ENCODE results near the gene CFAP65.

The CFAP65 gene

DNA sequence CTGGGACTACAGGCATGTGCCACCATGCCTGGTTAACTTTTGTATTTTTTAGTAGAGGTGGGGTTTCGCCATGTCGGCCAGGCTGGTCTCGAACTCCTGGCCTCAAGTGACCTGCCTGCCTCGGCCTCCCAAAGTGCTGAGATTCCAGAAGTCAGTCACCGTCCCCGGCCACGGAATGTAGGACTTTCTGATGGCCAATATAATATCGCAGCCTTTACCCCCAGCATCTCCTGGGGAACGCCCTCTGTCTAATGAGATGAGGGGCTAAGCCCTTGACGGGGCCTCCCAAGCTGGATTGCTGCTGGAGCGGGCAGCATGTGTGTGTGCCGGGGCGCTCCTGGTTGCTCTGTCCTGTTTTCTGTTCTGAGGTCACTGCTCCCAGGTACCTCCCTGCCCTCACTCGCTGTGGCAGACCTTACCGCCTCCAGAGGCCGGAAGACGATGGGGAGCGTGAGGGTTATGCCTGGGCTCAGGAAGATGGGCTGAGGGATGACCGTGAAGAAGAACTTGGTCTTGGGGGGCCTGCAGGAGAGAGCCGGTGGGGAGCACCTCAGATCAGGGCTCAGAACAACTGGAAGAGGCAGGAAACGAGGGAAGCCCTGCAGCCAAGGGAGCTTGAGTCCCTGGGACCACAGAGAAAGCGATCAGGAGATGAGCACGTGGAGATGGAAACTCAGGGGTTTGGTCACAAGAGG, 9.1 kb downstream of the CFAP65 start:
- no peak for DNase-seq (ENCODE audit: low spot score)

DNA sequence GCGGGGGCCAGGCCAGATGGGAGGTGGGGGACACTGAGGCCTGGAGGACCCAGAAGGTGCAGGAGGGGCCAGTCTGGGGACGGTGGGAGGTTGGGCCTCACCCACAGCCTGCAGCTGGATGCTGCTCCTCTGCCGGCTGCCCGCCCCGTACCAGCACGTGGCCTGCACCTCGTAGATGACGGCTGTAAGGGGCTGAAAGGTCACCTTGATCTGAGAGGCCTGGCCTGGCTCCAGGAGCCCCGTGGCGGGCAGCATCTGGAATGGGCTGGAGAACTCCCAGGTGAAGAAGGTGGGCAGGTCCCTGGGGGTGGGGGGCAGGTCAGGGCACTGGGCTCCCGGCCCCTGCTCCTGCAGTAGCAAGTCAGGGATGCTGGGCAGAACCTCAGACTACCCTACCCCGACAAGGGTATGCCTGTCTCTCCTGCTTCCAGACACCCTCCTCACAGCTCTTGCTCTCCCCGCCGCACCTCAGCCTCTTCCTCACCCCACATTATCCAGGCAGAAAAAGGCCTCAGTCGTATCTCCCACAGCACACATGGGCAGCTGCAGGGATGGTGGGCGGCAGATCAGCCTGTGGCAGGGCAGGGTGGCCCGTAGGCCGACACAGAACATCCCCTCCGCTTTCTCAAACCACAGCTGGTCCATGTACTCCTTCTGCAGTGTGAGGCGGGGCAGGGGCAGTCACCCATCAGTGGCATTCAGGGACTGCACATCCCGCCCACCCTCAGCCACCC, 10.1 kb downstream of the CFAP65 start:
- DNase-seq (ENCODE audit: low spot score) = no peak

DNA sequence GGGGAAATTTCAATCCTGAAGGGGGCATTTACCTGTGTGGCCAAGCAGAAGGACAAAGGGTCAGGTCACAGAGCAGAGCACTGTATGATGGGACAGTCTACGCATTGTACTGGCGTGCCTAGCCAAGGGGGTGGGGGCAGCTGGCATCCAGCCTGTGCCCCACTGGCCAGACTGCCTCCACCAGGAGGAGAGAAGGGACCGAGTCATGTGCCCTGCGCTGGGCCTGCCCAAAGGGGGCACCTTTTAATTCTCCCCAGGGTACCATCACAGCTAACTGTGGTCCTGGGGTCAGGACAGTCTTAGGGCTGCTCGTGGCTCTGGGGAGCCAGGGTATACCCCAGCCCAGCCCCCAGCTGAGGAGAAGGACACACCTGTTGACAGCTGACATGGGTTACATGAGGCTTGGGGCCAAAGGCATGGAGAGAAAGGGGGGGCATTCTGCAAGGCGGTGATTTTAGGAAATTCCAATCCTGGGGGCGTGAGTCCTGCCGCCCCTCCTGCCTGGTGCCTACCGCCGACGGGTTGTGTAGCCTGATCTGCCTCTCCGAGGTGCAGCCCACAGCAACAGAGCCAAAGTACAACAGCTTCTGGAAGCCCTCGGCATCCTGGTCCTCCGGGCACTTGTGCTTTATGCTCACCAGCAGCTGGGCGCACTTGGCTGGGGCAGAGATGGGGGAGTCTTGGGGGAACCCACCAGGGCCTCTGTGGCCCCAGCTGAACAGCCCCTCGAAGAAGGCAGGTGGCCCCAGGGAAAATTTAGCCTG, 11.0 kb downstream of the CFAP65 start:
- no peak for DNase-seq (ENCODE audit: low spot score)

DNA sequence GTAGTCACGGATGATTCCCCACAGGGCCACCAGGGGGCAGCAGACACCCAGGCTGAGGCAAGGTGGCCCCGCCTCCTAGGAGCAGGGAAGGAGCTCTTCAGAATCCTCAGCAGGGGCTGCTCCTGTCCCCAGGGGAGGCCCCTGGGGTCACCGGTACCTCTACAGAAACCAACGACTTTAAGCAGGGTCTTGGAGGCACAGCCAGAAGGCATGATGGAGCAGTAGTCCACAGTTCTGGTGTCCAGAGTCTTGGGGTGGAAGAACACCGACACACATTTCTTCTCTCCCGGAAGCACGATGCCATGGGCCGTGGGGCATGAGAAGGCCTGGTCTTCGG, 11.5 kb downstream of the CFAP65 start:
- DNase-seq (ENCODE audit: low spot score) = peak; percentile 76

DNA sequence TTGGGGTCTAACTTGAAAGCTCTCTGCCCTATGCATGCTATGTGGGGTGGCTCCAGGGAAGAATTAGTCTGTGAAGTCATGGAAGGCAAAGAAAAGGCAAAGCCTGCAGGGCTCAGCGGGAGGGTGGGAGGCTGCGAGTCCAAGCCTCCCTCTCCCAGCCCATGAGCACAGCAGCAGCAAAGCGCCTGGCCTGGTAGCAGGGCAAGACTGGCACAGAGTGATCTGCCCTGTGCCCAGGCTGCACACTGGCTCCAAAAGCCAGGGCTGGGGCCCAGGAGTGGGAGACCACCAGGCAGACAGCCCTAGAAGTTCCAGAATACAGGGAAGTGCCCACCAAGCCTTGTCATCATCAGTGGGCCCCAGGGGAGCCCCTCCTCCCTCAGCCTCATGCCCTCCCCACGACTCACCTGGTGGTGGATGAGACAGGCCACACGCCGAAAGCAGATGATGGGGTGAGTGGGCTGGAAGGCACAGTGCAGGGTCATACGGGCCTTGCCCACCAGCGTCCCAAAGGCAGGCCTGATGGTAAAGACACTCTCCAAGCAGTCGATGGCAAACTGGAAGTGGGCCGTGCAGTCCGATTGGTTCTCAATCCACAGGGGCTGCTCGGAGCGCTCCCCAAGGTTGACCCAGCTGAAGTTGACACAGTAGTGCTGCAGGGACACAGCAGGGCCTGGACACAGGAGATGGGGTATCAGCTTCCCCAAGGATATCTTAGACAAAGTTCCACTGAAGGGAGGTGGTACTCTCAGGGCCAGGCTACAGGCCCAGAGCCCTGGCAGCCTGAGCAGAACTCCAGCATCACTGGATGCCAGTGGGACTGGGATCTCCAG, 12.1 kb downstream of the CFAP65 start:
- no peak for DNase-seq (ENCODE audit: low spot score)

DNA sequence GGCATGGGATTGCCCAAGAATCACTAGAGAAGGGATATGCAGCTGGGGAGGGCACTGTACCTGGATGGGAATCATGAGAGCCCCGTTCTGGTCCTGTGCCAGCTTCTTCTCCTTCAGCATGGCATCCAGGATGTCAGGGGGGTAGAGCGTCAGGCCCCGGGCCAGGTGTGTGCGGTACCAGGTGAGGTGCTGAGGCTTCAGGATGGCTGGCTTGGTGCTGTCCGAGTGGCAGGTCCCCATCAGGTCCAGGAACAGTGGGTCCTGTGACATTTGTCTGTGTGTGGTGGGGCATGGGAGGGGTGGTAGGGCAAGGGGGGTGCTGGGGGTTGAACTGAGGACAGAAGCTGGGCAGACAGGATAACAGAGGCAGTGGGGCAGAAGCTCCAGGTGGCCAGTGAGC, 13.2 kb downstream of the CFAP65 start:
- no peak for DNase-seq (ENCODE audit: low spot score)

DNA sequence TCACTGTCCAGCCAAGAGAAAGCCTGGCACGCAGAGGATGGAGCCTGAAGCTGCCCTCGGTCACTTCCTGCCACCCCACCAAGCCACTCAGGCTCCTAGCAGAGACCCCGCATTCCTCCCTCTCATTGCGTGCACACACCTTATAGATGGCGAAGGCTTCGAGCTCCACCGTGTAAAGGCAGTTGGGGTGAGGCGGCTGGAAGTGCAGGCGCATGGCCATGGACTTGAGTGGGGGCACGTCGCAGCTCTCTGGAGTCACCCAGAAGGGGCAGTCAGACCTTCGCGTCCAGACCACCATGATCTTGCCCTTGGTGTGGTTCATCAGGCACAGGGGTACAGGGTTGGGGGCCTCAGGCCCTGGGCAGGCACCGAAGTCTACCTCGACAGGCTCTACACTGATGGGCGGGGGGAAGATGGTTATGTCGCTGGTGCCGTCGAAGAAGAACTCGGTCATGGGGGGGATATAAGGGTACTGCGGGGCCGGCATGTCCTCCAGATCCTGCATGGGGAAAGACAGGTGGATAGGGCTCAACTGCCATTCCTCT, 13.7 kb downstream of the CFAP65 start:
- DNase-seq (ENCODE audit: low spot score) = no peak

DNA sequence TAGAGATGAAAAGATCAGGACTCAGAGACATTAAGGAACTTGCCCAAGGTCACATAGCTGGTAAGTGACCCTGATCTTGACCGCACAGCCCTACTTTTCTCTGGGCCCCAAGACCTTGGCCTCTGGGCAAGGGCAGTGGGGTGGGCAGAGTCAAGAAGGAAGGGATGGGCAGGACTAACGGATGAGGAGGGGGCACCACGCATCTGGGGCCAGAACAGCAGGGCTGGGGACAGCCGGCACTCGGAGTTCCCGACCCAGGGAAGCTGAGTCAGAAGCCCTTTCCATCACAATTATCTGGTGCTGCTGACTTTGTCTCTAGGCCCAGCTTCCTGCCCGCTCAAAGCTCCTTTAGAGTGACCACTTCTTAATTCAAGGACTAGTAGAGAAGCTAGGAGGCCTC, 14.4 kb downstream of the CFAP65 start:
- DNase-seq (ENCODE audit: low spot score) = no peak

DNA sequence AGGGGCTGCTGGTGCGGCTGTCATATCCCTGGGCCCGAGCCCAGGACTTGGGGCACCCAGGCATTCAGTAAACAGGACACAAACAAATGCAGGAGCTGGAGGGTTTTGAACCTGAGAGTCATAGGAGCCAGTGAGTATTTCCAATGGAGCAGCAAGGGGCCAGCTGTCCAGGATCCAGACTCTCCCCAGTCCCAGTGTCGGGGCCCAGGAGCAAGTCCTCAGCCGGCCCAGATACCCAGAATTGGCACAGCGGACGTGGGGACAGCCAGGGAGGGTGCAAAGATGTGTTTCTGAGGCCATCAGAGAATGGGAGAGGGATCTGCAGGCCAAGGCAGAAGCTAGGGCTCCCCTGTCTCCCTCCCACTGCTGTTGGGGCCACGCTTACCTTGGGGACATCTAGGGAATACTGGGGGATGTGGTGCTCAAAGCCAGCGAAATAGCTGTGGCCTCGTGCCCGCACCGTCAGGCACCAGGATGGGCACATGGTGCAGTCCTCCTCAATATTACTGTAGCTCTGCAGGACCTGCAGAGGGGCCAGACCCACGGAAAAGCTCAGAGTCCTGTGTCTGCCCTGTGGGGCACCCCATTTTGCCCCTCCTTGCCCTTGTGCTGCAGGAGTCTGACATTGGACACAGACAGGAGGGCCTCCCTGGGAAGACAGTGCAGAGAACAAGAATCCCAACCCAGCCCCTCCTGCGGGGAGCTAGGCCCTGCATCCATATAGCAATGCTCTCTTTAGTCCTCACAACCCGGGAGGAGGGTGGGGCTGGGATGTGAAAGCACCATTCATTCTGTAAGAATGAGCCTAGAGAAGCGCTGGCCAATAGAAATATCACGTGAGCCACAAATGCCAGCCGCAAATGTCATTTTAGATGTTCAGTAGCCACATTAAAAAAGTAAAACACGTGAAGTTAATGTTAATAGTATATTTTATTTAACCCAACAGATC, 15.4 kb downstream of the CFAP65 start:
- no peak for DNase-seq (ENCODE audit: low spot score)

DNA sequence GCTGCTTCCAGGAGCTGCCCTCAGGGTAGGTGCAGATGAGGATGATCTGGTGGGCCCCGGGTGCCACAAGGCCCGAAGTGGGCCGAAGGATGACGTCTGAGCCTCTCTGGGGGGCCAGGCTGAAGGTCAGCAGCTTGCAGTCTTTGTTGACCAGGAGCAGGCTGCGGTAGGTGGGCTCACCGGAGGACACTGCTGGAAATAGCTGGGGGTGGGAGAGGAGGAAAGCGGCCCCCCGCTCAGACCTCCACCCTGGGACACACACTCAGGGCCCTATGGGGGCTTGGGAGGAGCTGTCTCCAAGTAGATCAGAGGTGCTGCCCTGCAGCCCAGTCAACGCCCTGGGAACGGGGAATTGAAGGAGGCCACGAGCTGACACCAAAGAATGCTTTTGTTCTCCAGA, 17.3 kb downstream of the CFAP65 start:
- DNase-seq (ENCODE audit: low spot score) = no peak

DNA sequence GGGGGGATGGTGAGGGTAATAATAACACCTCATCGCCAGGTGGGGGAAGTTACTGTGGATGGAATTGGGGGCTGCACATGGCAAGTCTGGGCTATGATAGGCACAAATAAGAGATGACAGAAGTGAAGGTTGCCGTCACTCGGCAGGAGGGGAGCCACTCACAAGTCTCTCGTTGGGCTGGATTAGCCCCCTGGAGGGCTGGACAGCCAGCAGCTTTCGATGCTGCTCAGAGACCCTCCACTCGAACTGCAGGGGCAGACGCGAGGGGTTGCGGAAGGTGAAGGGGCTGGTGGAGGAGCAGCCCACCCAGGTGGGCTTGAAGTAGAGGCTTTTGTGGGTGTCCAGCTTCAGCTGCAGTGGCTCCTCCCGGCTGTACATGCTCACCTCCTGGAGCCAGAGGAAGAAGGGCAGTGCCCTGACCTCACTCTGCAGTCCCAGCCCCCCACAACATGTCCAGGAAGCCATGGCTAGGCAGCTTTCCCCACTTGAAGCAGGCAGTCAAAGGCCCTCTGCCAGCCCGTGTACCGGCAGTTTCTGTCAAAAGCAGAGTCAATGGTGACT, 18.2 kb downstream of the CFAP65 start:
- DNase-seq (ENCODE audit: low spot score) = no peak

DNA sequence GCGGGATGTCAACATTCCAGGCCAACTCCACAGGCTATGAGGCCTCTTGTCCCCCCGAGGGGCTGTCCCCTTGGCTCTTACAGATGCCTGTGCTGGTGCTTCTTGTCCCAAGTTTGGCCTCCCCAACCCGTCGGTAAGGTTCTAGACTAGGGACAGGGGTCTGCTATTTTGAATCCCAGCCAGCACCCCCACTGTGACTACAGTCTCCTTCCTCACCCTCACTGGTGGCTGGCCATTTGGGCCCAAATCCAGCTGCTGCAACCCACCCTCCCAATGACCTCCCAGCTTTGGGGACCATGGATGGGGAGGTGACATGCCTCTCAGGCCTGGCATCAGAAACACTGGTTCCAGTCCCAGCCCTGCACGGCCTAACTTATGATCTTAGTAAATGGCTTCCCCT, 18.7 kb downstream of the CFAP65 start:
- DNase-seq (ENCODE audit: low spot score) = no peak

DNA sequence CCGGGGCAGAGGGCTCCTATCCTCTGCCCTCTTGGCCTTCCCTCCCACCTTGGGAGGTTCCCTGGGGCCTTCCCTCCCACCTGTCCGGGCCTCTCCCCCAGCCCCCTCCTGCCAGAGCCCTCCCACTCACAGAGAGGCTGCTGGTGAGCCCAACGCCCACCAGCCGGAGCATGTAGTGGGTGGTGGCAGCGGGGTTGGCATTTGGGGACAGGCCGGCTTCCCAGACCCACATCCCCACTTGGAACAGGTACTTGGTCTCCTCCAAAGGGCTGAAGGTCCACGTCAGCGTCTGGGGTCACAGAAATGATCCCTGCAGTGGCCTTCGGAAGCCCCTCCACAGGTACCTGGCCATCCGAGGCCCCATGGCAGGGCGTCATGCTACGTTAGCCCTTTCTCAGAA, 19.3 kb downstream of the CFAP65 start:
- DNase-seq (ENCODE audit: low spot score) = no peak

DNA sequence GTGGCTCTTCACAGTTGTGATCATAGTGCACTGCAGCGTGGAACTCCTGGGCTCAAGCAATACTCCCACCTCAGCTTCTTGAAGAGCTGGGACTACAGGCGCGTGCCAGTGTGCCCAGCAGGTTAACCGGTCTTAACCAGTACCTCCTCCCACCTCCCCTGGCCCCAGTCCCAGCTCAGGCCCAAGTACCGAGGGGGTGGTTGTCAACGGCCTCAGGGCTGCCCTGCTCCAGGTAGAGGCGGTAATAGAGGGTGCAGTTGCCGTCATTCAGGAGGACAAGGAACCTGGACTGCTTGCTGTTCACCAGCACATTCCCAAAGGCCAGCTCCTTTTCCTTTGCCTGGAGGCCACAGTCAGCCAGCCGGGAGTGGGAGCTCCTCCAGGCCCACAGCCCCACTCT, 19.7 kb downstream of the CFAP65 start:
- DNase-seq (ENCODE audit: low spot score) = no peak

DNA sequence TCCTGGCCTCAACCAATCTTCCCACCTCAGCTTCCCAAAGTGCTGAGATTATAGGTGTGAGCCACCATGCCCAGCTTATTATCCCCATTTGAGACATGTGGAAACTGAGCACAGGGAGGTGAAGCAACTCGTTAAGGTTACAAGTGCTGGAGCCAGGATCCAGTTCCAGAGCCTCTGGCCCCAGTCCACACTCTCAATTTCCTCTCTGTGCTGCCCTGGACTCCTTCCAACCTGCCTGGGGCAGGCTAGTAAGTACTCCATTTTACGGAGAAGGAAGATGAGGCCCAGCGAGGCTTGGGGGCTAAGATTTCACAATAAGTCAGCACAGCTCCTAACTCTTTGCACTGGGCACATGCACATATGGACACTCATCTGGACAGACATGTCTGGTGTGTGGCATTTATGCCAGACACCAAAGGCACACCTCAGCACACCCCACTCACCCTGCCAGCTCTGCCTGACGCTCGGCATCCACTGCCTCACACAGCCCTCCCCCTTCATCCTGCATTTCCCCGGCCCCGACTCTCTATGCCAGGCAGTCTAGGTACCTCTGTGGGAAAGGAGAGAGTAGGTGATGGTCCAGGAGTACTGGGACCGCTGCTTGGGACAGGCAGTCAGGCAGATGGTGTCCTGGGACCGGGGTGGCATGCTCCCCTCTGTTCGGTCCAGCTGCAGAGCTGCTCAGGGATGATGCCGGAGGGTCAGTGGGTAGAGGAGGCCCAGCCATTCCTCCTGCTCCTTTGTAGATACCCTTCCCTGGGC, 20.5 kb downstream of the CFAP65 start:
- no peak for DNase-seq (ENCODE audit: low spot score)

DNA sequence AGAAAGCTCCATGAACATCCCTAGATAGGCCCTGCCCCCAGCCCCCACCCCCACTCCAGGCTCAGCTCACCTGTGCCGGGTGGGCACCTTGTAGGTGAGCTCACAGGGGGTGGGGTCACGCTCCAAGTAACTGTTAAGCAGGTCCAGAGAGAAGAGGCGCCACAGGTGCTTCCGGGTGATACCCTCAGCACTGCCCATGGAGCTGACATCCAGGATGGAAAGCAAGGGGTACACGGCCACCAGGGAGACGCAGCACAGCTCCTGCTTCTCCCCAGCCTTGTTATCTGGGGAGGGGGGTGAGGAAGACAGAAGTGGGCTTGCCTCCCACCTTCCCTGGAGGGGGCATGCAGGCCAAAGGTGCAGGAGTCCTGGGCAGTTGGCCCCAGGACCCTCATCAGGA, 21.9 kb downstream of the CFAP65 start:
- no peak for DNase-seq (ENCODE audit: low spot score)

DNA sequence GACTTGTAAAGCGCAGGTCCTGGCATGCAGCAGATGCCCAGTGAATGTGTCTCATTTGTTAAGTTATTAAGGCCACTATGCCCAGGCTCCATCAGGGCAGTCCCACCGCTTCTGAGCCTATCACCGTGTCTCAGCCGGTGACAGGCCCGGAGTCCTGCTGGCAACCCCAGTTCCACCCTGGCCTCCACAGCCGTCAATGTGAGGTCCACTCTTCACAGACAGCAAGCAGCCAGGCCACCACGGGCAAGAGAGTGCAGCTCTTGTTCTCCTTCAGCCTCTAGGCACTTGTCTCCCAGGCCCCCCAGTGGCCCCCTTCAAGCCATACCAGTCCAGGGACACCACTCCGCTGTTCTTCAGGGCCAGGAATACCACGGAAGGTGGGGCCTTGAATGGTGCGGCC, 22.6 kb downstream of the CFAP65 start:
- no peak for DNase-seq (ENCODE audit: low spot score)

DNA sequence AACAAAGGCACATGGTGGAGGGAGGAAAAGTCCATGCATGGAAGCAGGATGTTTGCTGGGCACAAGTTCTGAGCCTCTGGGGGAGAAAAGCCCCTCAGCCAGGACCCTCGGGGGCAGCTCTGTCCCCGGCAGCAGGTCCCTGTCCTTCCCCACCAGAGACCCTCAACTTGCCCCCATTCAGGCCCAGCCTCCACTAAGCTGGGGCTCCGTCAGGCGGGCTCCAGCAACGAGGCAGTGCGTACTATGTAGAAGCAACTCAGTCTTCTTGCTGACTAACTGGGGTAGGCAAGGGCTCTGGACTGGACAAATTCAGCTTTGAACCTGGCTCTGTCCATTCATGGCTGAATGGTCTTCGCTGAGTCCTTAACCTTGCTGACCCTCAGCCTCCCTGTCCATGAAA, 23.0 kb downstream of the CFAP65 start:
- DNase-seq (ENCODE audit: low spot score) = no peak

DNA sequence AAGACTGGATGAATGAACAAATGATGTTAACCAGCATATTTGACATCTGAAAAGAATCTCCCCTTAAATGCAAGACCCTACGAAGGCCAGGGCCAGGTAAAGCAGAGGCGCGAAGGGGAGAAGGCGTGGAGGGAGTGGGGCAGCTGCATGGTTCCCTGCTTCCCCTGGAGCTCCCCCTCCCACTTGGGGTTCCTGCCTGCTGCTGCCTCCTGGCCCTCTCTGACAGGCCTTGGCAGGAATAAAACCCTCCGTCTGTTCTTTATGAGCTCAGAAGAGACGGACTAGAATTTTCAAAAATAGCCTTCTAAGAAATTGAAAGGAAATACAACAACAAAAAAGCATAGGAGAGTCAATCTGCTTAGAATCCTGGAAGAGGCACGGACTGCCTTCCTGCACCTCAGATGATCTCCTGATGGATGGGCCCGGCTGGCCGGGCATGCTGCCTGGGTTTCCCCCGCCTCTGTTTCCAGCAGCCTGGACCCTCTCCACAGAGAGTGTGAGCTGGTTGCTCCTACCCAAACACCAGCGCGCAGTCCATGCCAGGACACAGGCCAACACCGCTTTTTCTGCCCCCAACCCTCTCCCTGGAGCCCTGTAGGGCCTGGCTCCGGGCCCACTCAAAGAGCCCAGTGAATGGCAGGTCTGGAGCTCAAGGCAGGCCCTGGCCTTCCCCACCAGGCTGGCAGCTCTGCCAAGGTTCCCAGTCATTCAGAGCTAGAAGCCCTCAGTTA, 23.9 kb downstream of the CFAP65 start:
- DNase-seq (ENCODE audit: low spot score) = no peak

All from CD4-positive, alpha-beta T cell treated with Interleukin-2 at 100 ng/mL for 4 hours (primary cell).